ENCODE results near the gene IZUMO4. TPM values are rescaled to one million over a fixed set of nuclear protein-coding genes. Genes with fewer than 3 reads are reported as not detected.

The IZUMO4 gene
- total RNA-seq, 1 donor from 2014 or later: not detected

- no peaks in the 10 kb centered on the region for H3K9me3 ChIP-seq (ENCODE audit: low read depth)
- H2AFZ ChIP-seq (replicated peaks): no peak overlapping the region
- DNase-seq (ENCODE audit: low spot score): no peak
- no peak overlapping the region for H3K4me2 ChIP-seq
- Mint-ChIP-seq H3K9me3 (no peaks in the 10 kb centered on the region), H3K27ac (peak overlapping the region; percentile 42), H3K36me3 (no peaks in the 10 kb centered on the region), H3K4me1 (peaks cover 38% of the 10 kb centered on the region), H3K4me3 (no peak overlapping the region), H3K27me3 (ENCODE audit: insufficient read depth, low read depth) (peaks cover 6% of the 10 kb centered on the region)
- no peaks in the 10 kb centered on the region for H4K20me1 ChIP-seq (ENCODE audit: low read depth)
- peaks cover 25% of the 10 kb centered on the region for H3K4me1 ChIP-seq
- no peak overlapping the region for H3K4me3 ChIP-seq
- H3F3A ChIP-seq (ENCODE audit: low read depth): peaks cover 36% of the 10 kb centered on the region
- no peaks in the 10 kb centered on the region for H3K36me3 ChIP-seq
- no peaks in the 10 kb centered on the region for H3K27me3 ChIP-seq
- H3K9ac ChIP-seq: no peak overlapping the region
- H3K79me2 ChIP-seq (ENCODE audit: low read depth): no peaks in the 10 kb centered on the region
- no peak for TF ChIP-seq EZH2 (IDR thresholded peaks at IDR 0.05)
- TF ChIP-seq, protein P1, sequence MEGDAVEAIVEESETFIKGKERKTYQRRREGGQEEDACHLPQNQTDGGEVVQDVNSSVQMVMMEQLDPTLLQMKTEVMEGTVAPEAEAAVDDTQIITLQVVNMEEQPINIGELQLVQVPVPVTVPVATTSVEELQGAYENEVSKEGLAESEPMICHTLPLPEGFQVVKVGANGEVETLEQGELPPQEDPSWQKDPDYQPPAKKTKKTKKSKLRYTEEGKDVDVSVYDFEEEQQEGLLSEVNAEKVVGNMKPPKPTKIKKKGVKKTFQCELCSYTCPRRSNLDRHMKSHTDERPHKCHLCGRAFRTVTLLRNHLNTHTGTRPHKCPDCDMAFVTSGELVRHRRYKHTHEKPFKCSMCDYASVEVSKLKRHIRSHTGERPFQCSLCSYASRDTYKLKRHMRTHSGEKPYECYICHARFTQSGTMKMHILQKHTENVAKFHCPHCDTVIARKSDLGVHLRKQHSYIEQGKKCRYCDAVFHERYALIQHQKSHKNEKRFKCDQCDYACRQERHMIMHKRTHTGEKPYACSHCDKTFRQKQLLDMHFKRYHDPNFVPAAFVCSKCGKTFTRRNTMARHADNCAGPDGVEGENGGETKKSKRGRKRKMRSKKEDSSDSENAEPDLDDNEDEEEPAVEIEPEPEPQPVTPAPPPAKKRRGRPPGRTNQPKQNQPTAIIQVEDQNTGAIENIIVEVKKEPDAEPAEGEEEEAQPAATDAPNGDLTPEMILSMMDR (IDR thresholded peaks at IDR 0.05): no peak
- no peak for TF ChIP-seq EZH2phosphoT487 (IDR thresholded peaks at IDR 0.05)
- no peak overlapping the region for H3K27ac ChIP-seq
Observed at GRCh38 chr19:2056837-2057192, 39.9 kb upstream of the IZUMO4 start.

DNA sequence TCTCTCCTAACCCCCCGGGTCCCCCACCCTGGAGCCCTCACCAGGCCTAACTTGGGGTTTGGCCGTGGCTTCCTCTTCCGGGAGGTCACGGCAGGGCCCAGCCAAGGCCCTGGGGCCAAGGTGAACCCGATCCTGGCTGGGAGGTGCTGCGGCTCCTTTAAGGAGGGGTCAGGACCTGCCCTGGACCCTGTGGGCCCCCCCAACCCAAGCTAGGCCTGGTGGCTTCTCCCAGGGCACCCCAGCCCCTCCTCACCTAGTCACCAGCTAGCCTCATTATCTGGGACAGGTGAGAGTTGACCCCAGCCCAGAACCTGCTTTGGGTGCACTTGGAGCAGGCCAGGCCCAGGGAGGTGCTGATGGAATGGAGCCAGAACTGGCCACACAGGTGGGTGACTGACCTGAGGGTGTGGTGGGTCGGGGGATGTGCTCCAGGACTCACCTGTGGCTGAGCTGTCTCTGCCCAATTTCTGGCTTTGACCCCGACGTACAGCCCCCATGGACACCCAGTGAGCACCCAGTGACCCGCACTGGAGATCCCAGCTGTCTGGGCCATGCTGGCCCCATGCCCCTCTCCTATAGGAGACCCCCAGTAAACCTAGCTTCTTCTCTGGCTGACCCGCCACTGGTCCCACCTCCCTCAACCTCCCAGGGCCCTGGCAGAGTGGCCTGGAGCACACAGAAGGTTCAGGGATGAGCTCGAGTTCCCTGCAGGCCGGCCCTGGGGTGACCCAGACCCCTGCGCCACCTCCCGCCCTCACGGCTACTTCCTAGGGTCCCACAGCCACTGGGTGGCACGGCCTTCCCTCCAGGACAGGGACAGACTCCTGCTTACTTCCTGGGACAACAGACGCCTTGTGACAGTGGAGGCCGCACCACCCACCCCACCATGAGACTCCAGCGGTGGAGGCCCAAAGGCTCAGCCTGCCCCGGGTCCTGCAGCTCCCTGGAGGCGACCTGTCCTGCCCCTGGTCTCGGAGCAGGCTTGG is 38.9 kb upstream of the IZUMO4 start:
- TF ChIP-seq, protein P1 (IDR thresholded peaks at IDR 0.05): no peak
- TF ChIP-seq EZH2phosphoT487 (IDR thresholded peaks at IDR 0.05) (no peak), EZH2 (IDR thresholded peaks at IDR 0.05) (no peak)
- Histone ChIP-seq H2AFZ (replicated peaks) (no peak overlapping the region), H3K4me3 (no peak overlapping the region), H3K27me3 (no peaks in the 10 kb centered on the region), H3K9ac (no peak overlapping the region), H3K4me2 (no peak overlapping the region), H3K79me2 (ENCODE audit: low read depth) (no peaks in the 10 kb centered on the region), H3F3A (ENCODE audit: low read depth) (peaks cover 39% of the 10 kb centered on the region), H3K36me3 (no peaks in the 10 kb centered on the region), H3K4me1 (peaks cover 33% of the 10 kb centered on the region), H4K20me1 (ENCODE audit: low read depth) (no peaks in the 10 kb centered on the region), H3K9me3 (ENCODE audit: low read depth) (no peaks in the 10 kb centered on the region), H3K27ac (peak overlapping the region; percentile 58)
- H3K27me3 Mint-ChIP-seq (ENCODE audit: insufficient read depth, low read depth): peaks cover 6% of the 10 kb centered on the region
- H3K36me3 Mint-ChIP-seq: no peaks in the 10 kb centered on the region
- DNase-seq (ENCODE audit: low spot score): no peak
- no peak overlapping the region for H3K4me3 Mint-ChIP-seq
- no peaks in the 10 kb centered on the region for H3K9me3 Mint-ChIP-seq
- H3K27ac Mint-ChIP-seq: peak overlapping the region; percentile 42
- H3K4me1 Mint-ChIP-seq: peaks cover 44% of the 10 kb centered on the region

DNA sequence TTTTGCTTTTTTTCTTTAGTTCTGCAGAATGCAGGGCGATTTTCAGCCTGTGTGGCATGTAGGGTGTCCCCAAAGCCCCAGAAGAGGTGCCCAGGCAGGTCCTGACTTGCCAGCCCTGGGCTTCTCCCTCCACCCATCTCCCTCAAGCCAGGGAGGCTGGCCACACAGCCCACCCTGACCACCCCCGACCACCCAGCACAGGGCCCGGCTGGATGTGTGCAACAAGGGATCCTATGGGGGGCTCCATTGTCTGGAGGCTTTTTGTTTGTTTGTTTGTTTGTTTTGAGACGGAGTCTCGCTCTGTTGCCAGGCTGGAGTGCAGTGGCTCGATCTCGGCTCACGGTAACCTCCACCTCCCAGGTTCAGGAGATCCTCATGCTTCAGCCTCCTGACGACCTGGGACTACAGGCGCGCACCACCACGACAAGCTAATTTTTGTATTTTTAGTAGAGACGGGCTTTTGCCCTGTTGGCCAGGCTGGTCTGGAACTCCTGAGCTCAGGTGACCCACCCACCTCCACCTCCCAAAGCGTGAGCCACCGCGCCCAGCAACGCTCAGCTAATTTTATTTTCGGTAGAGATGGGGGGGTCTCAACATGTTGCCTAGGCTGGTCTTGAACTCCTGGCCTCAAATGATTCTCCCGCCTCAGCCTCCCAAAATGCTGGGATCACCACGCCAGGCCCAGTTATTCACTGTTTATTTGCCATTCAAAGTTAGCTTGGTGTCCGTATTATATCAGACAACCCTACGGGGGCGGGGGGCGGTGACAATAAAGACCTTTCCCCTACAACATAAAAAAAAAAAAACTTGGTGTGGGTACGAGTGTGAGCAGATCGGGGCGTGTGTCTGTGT is 37.9 kb upstream of the IZUMO4 start:
- Histone ChIP-seq H3F3A (ENCODE audit: low read depth) (peaks cover 44% of the 10 kb centered on the region), H3K4me3 (no peak overlapping the region), H2AFZ (replicated peaks) (no peak overlapping the region), H4K20me1 (ENCODE audit: low read depth) (no peaks in the 10 kb centered on the region), H3K4me1 (peaks cover 33% of the 10 kb centered on the region), H3K9ac (no peak overlapping the region), H3K4me2 (no peak overlapping the region), H3K27me3 (no peaks in the 10 kb centered on the region), H3K79me2 (ENCODE audit: low read depth) (no peaks in the 10 kb centered on the region), H3K27ac (peak overlapping the region; percentile 58), H3K9me3 (ENCODE audit: low read depth) (no peaks in the 10 kb centered on the region), H3K36me3 (no peaks in the 10 kb centered on the region)
- H3K4me3 Mint-ChIP-seq: peak overlapping the region; percentile 39
- peaks cover 47% of the 10 kb centered on the region for H3K4me1 Mint-ChIP-seq
- peak overlapping the region; percentile 95 for H3K27ac Mint-ChIP-seq
- H3K27me3 Mint-ChIP-seq (ENCODE audit: insufficient read depth, low read depth): peaks cover 7% of the 10 kb centered on the region
- H3K9me3 Mint-ChIP-seq: no peaks in the 10 kb centered on the region
- no peak for DNase-seq (ENCODE audit: low spot score)
- TF ChIP-seq EZH2 (IDR thresholded peaks at IDR 0.05) (no peak), EZH2phosphoT487 (IDR thresholded peaks at IDR 0.05) (no peak)
- TF ChIP-seq, protein P1 (IDR thresholded peaks at IDR 0.05): no peak
- no peaks in the 10 kb centered on the region for H3K36me3 Mint-ChIP-seq

Measured in neural progenitor cell (in vitro differentiated cells).